Skin epidermis (tissue), 12 donors: Measurements from ENCODE around the gene MCFD2.
"Not testable (repeated sequence)": the region's sequence is repeated elsewhere in the genome, so short reads cannot be mapped to it uniquely, and the experiment has no call there.

ENCODE experiments used
- H3K27ac ChIP-seq, 21 experiments: fragments of 200-600 bp; sonication (generic) in 11 of 21; one replicate each; pipeline ENCODE4 v1.5.0; 2020; ENCODE audit warnings: mild to moderate bottlenecking in 3 of 21, inconsistent platforms in 2 of 21, moderate library complexity in 2 of 21
- H3K4me3 ChIP-seq, 7 experiments: fragments of 200-600 bp; sonication (generic) in 2 of 7; one replicate each; pipeline ENCODE4 v1.5.0; 2020; ENCODE audit warnings: inconsistent platforms in 2 of 7, mild to moderate bottlenecking in 2 of 7, moderate library complexity in 1 of 7

The MCFD2 gene

DNA sequence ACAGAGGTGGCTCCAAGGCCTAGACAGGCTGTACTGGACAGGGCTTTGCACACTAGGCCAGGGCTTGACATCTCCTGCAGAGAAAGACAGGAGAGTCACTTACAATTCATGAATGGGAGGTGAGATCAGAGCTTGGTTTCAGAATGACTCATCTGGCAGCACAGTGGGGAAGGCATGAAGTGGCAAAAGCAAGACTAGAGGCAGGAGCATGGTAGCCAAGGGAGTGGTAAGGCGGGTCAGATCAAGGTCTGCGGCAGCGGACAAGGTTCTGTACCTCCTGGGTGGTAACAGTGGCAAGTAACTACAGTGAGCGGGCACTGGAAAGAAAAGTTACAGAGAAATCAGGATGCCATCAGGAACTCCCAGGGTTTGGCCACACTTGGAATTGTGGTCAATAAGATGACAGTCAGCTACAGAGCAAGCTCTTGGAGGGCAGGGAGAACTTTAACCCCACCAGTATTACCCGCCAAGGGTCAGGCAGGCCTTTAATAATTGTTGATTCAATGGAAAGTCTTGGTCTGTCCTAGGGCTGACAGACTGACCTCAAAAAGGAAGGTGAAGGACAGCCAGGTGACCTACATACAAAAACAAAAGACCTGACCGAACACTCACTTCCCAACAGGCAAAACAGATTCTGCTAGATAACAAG lies 5.7 kb downstream of the MCFD2 start:
- H3K4me3 ChIP-seq, result no peak overlapping the region
- H3K27ac ChIP-seq, result peak overlapping the region in 3 of 21 experiments; percentile 1 to 35 (median 10)

DNA sequence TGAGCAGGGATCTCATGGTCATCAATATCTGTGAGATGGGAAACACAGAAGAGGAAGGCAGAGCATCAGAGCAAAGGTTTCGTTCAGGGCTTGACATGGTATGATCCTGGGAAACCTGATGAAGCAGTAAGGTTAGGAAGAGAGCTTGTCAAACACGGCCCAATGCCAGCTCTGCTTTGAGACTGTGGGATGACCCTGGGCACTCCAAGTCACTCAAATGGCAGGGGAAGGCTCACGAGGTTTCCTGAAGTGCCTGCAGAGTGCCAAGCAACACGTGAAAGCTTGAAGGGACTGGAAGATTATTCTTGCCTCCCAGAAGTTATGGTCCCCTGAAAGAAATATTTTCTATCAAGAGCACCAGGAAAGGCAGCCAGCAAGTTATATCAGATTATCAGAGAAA lies 6.5 kb downstream of the MCFD2 start:
- no peak overlapping the region for H3K4me3 ChIP-seq
- no peak overlapping the region for H3K27ac ChIP-seq

DNA sequence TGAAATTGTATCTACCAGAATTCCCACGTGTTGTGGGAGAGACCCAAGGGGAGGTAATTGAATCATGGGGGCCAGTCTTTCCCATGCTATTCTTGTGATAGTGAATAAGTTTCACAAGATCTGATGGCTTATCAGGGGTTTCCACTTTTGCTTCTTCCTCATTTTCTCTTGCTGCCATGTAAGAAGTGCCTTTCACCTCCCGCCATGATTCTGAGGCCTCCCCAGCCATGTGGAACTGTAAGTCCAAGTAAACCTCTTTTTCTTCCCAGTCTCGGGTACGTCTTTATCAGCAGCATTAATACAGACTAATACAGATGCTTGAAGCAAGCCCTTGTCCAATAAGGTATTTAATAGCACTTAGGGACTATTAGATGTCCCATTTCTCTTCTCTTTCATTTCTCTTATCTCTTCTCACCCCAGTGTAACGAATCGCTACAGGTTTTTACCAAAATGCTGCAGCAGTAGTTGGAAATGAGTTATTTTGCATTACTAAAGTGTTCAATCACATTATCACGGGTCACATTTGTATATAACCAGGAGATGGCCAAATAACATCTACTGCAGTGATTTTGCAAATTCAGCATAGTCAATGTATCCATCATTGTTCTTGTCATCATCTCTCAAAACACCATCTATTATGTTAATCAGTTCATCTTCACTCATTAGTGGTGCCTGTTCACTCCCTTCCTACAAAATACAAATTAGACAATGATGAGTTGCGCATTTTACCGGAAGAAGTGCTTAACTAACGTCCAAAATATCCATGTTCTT lies 10.5 kb downstream of the MCFD2 start:
- H3K4me3 ChIP-seq, result not testable (repeated sequence)

DNA sequence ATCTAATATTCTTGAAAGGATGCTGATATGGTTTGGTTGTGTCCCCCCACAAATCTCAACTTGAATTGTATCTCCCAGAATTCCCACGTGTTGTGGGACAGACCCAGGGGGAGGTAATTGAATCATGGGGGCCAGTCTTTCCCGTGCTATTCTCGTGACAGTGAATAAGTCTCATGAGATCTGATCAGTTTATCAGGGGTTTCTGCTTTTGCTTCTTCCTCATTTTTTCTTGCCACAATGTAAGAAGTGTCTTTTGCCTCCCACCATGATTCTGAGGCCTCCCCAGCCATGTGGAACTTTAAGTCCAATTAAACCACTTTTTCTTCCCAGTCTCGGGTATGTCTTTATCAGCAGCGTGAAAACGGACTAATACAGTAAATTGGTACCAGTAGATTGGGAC lies 12.6 kb downstream of the MCFD2 start:
- not testable (repeated sequence) for H3K27ac ChIP-seq, H3K4me3 ChIP-seq

More for the DNA sequence above, 10.5 kb downstream of the MCFD2 start:
- not testable (repeated sequence) for H3K27ac ChIP-seq

DNA sequence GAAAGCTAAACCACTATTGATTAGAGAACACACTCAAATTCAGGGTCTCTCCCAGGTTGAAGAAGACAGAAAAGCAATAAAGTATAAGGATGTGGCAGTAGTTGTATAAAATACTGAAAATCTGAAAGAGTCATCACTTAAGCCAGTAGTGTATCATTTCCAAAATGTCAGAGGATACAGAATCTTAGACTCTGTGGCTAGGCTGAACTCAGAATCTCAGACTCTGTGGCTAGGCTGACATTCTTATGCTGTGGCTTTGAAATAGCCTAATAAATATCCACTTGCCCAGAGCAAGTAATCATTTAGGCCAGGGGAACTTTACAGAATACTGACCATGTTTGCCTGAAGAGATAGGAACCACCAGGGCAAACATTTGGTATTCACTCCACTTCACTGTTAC lies 13.1 kb downstream of the MCFD2 start:
- Histone ChIP-seq H3K4me3 (no peak overlapping the region), H3K27ac (no peak overlapping the region)

DNA sequence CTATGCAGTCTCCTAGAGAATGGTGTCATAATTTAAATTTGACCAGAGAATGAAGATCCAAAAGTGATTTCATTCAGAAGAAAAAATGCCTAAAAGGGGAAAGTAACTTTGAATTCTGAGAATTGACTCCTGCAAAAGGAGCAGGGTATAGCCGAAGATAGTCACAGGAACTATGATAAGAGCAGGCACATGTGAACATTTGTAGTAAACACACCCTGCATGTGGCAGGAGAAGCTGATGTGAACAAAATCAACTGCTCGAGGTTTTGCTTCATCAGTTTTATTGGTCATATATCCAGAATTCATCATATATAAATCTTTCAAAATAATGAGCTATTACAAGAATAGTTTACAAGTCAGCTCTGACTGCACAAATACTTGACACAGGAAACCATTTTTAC lies 14.0 kb downstream of the MCFD2 start:
- H3K27ac ChIP-seq, result no peak overlapping the region
- H3K4me3 ChIP-seq, result no peak overlapping the region

DNA sequence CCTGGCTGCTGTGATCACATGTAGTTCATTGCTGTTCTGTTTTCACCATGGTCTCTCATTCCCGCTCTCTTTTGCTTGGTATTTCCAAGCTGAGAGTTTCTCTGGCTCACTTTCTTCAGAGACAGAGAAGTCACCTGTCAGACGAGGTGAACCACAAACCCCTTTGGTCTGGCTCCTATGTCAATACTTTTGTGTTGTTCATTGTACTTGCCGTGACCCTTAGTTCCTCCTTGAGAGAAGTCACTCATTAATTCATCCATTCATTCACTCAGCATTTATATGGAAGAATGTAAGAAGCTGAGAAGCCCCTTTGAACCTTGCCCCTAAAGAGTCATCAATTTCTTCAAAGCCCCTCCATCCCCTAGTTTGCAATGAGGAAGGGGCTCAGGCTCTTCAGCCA lies 15.2 kb downstream of the MCFD2 start:
- Histone ChIP-seq H3K27ac (no peak overlapping the region), H3K4me3 (no peak overlapping the region)

DNA sequence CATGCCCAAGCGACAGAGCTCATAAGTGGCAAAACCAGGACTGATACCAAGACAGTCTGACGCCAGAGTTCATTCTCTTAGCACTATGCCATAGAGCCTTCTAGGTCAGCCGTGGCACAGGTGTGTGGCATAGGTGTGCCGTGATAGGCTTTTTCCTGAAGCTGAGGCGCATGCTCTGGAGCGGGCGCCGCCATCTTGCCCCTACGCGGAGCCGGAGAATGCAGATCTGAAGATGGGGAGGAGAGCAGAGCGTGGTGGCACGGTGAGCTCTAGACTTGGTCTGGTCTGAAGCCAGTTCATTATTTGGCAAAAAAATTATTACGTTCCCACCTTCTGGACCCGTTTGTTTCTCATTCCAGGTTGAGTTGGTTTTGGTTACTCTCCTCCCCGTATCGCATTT lies 16.6 kb downstream of the MCFD2 start:
- H3K4me3 ChIP-seq, result no peak overlapping the region
- no peak overlapping the region for H3K27ac ChIP-seq

DNA sequence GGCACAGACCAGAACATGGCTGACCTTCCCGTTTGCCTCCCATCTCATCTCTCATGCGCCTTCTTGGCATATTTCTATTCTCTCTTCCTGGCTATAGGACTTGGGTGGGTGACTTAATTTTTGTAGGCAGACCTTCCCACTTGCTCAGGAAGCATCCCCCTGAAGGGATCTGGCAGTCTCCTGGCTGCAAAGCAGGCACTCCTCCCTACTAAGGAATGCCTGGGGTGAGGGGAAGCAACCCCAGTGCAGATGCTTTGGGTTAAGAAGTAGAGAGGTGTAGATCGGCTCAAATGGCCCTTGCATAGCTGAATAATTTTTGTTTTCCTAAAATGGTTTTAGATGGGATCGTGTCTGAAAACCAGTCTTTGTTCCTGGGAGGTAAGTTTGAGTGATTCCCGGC lies 17.6 kb downstream of the MCFD2 start:
- H3K4me3 ChIP-seq, result no peak overlapping the region
- H3K27ac ChIP-seq, result no peak overlapping the region

DNA sequence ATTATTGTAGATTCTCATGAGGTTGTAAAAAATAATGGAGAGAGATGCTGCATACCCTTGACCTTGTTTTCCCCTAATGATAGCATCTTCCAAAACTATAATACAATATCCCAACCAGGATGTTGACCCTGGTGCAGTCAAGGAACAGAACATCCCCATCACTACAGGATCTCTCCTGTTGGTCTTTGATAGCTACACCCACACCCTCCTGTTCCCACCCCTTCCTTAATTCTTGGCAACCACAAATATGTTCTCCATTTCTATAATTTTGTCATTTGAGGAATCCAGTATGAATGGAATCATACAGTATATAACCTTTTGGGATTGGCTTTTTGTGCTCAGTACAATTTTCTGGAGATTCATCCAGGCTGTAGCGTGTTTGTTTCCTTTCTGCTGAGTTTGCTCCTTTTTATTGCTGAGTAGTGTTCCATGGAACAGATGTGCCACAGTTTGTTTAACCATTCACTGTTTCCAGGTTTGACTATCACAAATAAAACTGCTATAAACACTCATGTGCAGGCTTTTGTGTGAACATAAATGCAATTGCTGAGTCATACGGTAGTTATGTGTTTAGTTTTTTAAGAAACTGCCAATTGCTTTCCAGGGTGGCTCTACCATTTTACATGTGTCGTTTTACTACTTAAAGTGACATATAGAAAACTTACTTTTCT lies 22.2 kb downstream of the MCFD2 start:
- H3K27ac ChIP-seq, result no peak overlapping the region
- H3K4me3 ChIP-seq, result no peak overlapping the region

DNA sequence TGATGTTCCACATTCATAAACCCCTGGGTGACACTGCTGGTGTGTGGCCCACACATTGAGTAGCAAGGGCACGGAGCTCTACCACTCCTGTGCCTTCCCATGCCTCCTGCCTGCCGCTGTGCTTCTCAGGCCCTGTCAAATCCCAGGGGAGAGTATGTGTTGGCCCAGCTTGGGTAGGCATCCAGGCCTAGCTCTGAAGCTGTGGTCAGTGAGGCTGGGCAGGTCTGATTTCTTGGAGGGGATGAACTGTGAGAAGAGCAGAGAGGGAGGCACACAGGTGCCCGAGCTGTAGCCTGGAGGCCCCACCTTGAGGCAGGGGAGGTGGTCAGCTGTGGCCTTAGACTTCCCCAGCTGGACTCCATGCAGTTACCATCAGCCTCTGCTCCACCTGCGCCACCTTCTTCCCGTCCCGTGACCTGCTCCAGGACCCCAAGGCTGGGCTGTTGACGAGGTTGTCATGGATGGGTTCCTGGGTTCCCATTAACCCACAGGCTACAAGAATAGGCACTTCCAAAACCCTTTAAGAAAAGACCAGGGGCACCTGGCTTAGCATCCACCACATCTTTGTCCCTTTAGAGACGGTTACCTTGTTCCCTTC lies 23.6 kb downstream of the MCFD2 start:
- Histone ChIP-seq H3K27ac (no peak overlapping the region), H3K4me3 (no peak overlapping the region)

DNA sequence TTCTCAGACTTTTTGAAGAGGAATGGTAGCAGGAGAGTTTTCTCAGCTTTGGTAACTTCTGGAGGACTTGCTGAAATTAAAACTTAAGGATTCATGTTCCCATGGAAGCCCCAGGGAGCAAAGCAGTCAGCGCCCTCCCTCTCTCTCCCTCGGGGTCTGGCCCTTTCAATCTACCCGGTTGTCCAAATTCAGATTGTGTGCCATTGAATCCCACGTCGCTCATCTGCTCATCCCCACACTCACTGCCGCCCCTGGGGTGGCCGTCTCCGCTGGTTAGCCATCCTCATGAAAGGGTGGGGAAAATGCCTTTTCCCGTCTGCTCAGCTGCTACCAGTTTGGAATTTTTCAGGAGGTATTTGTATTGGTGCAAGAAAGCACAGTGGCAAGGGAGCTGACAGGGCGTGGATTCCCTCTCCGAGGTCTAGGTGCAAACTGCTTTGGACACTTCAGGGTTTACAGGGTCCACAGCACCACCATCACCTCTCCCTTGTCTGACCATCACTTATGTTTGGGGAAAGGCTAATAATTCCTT lies 27.1 kb downstream of the MCFD2 start:
- H3K4me3 ChIP-seq, result no peak overlapping the region
- peak overlapping the region in 1 of 21 experiments; percentile 25 for H3K27ac ChIP-seq

DNA sequence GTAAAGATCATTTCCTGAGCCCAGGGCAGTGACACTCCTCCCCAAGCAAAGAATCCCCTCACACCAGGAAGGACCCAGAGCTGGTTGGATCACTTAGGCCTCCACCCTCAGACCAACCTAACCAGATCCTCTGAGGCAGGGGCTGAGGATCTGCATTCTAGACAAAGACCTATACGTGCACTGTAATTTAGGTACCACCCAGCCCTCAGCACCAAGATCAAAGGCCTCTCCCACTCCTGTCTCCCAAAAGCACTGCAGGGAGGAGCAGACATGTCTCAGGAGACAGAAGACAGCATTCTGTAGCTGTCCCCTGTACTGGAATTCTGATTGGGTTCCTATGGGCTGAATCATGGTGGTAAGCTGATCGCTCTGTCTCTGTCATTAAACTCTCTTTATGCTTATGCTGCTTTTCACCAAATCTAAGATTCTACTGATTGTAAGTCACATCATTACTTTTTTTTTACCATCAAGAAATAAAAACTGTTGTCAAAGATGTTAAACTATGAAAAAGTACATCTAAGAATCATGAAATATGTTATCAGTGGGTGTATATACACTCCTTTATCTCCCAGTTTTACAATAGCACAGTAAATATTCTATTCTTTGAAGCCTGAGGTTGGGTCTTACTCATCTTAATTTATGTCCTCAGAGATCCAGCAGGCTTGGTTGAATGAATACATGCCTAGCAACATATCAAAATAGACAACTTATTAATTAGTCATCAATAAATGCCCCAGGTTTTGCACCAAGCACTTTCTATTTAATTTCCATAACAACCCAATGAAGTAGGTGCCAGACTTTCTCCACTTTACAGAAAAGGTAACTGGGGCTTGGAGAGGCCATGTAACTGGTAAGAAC lies 28.3 kb downstream of the MCFD2 start:
- Histone ChIP-seq H3K4me3 (no peak overlapping the region), H3K27ac (peak overlapping the region in 4 of 21 experiments; percentile 22 to 38 (median 28))

DNA sequence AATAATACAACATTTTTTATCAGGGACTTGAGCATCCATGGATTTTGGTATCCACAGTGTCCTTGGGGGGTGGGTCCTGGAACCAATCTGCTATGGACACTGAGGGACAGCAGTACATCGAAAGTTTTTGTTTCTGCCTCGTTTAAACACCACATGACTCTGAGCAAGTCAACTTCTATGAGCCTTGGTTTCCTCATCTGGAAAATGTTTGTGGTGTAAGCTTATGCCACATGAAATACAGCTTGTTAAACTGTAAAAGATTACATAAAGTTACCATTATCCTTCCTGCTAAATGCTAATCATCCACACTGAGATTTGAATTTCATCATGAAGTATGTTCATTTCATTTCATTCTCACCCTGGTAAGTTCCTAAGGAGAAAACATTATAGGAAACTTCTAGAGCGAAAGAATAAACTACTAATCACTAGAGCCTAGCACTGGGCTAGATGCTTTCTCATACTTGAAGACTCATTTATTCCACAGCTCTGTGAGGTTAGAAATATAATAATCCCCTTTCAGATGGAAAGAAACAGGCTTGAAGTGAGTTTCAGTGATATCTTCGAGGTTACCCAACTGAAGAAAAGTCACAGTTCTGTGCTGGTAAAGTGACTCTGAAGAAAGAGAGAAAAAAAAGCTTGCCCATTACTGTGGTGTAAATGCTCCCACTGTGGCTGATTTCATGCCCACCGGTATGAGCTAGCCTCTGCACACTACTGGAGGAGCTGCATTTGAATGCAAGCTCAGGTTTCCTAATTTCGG lies 29.2 kb downstream of the MCFD2 start:
- H3K27ac ChIP-seq, result peak overlapping the region in 4 of 21 experiments; percentile 22 to 38 (median 28)
- no peak overlapping the region for H3K4me3 ChIP-seq

DNA sequence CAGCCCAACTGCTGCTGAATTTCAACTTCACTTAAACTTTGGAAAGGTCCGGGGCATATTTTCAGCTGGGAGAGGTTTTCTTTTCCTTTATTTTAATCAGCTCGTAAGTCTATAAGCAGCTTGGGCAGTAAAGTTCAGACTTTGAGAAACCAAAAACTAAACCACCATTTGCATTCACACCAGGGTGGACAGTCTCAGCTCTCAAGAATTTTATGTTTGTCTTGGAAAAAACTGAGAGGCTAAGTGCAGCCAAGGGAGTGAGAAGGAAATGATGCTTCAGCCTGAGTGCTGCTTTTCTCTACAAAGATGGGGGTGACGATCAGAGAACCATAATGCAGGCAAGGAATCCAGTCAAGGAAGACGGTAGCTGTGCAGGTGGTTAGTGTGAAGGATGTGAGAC lies 30.2 kb downstream of the MCFD2 start:
- Histone ChIP-seq H3K4me3 (no peak overlapping the region), H3K27ac (peak overlapping the region in 5 of 21 experiments; percentile 10 to 47 (median 25))

DNA sequence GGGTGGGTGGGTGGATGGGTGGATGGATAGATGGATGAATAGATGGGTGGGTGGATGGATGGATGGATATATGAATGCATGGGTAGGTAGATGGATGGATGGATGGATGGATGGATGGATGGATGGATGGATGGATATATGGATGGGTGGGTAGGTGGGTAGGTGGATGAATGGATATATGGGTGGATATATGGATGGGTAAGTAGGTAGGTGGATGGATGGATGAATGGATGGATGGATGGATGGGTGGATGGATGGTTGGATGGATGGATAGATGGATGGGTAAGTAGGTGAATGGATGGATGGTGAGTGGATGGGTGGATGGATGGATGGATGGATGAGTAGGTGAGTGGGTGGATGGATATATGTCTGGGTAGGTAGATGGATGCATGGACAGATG lies 36.1 kb downstream of the MCFD2 start:
- H3K27ac ChIP-seq, result no peak overlapping the region
- no peak overlapping the region for H3K4me3 ChIP-seq

DNA sequence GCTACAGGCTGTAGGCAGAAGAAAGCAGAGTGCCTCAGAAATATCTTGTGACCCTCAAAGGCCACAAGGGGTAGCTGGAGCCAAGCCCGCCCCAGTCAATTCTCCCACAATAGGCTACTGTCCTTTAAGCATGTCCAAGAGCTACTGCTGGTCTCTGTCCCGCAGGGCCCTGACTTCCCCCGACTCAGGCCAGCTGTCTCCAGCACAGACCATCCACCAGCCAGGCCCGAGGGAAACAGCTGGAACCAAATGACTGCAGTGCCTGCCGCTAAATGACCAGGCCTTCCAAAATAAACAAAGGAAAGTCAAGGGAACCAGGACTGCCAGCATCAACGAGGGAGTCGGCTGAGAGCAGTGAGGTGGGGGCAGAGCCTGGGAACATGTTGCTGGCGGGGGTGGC lies 36.7 kb downstream of the MCFD2 start:
- peak overlapping the region in 1 of 21 experiments; percentile 41 for H3K27ac ChIP-seq
- H3K4me3 ChIP-seq, result no peak overlapping the region

DNA sequence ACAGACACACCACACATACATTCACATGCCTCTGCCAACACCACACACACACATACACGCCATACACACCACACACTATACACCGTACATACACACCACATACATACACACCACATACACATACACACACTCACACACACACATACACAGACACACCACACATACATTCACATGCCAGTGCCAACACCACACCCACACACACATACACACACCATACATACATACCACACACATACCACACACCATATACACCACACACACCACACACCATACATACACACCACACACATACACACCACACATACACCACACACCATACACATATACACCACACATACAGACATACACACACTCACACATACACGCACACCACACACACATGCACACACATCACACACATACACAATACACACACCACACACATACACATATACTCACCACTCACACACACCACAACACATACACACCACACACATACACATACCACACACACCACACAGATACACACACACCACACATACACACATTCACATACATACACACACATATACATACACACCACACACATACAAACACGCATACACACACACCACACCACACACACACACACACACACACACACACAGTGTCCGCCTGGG lies 37.2 kb downstream of the MCFD2 start:
- peak overlapping the region in 1 of 21 experiments; percentile 41 for H3K27ac ChIP-seq

More for the DNA sequence above, 37.2 kb downstream of the MCFD2 start:
- no peak overlapping the region for H3K4me3 ChIP-seq
